Cerebellar cortex (tissue), 1 donor: ENCODE results near the gene SERPINI1.

Experiments
- DNase-seq: peaks from one replicate; pipeline ENCODE4 v3.0.0-alpha.2; 2015; ENCODE audit warnings: low spot score

Gene SERPINI1

DNA sequence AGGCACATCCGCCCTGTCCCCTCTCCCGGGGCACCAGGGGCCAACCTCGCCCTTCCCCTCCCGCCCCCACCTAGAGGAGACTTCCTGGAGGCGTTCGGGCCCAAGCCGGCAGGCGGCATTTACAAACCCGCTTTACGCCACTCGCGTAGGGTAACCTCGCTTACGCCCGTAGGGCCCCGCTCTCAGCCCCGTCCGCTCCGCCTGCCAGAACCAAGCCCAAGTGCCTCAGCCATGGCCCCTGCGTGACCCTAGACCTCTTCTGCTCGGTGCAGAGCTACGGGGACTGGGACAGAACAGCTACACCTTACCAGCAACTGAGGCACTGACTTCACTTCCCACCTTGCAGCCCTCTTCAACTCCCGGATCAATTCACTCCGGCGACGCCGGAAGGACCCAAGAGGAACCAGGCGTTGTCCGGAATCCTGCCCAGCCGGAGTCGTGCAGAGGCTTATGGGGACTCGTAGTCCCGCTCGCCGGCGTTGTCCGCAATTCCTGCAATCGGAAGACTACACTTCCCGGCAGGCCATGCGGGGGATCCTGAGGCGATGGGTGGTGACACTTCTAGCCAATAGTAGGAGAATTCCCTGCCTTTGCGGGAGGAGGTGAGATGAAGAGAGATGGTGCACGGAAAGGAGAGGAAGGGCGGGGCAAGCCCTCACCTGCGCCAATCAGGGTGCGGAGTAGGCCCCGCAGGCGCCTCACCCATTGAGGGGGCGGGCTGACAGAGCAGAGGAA lies 856 bp upstream of the SERPINI1 start, which contains the start of gene PDCD10:
TSS of gene PDCD10 (minus strand) at position 395 of the 735 bp plus-strand sequence. CDS start 14,735 bp downstream, outside the sequence.
- peak; percentile 100 for DNase-seq

GRCh38 chr3:167736264-167736787 lies 805 bp downstream of the SERPINI1 start:
- no peak for DNase-seq

DNA sequence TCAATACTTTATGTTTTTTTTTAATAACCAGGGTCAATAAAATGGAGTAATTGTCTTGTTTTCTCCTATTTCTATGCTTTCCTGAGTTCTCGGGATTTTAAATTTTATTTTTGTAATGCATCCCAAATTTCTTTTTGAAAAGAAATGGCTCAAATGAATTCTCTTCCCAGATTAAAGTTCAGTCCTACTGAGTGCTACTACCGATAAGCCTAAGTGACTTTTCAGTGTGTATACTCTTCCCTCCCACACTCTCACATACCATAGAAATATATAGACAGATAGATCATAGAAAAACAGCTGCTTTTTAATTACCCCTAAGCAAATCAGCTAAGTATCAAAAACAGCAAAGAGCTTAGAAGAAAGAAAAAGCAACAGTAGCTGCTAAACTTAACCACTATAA lies 1.5 kb downstream of the SERPINI1 start:
- DNase-seq = no peak

- DNase-seq = no peak
These were observed 2.5 kb downstream of the SERPINI1 start for GRCh38 chr3:167738037-167738436.

DNA sequence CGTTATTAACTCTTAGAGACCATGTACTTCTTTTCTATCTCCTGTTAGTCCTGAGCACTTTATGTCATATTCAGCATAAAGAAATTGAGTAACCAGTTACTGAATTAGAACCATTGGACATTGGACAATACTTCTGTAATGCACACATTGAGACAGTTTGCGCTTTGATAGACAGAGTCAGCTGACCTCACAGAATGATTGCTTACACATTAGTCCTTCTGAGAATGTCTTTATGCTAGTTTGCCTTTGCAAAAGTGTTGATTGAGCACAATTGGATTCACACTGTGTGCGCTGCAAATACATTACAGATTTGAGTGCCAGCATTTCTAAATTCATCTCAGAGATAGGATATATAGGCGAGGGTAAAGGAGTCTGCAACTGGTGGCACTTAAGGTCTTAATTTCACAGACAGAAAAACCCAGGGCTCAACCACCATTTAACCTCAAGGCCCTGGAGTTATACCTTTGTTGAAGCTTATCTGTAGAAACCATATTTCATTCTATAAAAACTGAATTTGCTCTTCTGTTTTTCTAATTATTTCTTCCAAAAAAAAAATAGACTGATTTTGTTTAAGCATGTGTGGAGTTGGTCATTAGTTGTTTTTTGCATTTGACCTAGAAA lies 3.8 kb downstream of the SERPINI1 start:
- no peak for DNase-seq

DNA sequence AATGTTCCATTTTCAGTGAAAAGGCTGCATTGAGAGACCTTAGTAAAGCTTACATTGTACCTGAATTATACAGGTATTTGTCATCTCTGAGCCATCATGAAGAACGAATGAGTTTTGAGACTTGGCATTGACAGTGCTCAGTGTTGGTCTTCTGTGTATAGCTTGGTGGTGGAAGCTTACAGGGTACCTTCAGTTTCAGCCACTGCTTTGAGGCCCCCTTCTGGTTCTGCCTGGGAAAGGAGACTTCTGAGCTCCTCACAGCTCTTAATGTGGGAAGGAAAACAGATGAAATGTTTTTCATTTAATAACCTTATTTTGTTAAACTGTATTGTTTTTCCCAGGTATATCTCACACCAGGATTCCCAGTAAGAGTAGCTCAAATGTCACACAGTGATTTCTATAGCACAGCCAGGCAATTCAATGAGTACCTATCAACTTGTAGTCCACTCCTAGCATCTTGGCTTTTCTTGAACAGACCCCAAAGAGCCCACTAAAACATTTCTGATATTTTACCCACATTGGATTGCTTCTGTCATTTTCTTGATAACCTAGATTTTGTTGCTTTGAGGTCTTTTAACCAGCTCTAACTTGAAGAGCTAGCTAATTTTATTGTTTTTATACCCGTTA lies 5.6 kb downstream of the SERPINI1 start:
- DNase-seq = peak; percentile 45

GRCh38 chr3:167742338-167742737 lies 6.8 kb downstream of the SERPINI1 start:
- no peak for DNase-seq

- DNase-seq = no peak
These were observed 8.3 kb downstream of the SERPINI1 start for GRCh38 chr3:167743799-167744198.

DNA sequence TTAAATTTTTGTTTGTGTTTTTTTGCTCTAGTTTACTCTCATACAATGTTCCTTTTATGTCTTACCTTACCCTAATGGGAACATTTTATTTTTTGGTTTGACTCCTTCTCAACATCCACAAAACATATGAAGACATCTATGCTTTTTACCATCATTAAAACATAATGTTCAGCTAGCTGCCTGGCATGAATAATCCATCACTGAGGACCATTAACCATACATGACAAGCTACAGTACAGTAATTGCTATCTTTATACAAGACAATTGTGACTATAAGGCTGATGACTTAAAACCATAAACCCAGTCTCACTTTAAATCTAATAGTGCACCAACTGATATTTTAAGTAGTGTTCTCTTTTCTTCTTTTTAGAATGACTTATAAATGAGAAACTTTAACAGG lies 13.7 kb downstream of the SERPINI1 start:
- no peak for DNase-seq

- DNase-seq = no peak
These were observed 14.2 kb downstream of the SERPINI1 start for GRCh38 chr3:167749728-167750127.

DNA sequence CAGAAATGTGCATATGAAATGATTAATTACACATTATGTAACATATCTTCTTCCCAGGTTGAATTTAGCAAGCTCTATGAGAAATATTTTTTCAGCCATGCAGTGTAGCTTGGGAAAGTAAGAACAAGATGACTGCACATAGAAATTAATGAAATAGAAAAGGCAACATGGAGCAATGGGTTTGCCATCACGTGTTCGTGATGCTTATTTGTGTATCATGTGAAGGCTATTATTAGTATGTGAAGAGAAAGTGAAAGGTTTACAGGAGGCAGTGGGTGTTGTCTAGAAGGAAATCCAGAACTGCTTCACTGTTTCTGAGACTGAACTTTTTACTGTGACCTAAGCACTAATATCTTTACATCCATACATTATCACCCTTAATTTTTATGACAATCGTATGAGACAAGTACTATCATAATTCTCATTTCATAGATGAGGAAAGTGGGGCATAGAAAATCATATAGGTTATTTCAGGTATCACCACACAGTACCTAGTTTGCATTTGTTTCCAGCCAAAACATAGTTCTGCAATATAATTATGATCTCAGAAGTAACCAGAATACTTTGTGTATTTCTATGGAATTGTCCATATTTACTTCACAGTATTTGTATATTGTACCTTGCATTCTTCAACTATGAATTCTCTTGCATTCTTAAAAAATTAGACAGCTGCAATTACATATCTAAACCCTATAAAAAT lies 14.9 kb downstream of the SERPINI1 start:
- DNase-seq = no peak

DNA sequence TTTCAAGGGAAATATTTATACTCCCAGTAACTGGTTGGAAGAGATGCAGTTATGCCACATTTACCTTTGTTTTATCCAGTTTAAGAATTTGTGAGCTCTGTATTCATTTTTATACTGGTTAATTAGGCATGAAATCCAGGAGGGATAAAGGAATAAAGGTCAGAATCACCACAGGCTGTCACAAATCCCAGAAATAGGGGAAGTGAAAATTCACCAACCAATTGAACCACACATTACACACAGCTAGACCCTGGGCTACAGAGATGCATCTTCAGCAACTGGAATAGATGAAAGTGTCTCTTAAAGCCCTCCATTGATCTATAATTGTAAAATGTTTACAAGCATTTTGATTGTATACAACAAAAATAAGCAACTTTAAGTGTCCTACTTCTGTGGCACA lies 18.5 kb downstream of the SERPINI1 start:
- no peak for DNase-seq

DNA sequence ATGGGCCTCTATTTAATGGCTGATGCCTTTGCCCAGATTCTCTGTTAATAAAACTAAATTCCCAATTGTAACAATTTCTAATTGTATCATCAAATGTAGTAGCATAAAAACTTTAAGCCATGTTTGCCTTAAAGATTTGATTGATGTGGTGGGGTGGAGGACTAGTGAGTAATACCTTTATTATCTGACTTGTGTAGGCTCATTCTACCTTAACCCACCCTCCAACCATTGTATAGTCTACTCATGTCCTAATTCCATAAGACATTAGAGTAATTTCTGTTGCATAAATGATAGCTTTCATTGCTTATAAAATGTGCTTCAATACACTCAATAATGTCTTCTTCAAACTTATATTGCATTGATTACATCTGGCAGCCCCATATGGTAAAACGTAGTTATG lies 25.8 kb downstream of the SERPINI1 start:
- DNase-seq = no peak

DNA sequence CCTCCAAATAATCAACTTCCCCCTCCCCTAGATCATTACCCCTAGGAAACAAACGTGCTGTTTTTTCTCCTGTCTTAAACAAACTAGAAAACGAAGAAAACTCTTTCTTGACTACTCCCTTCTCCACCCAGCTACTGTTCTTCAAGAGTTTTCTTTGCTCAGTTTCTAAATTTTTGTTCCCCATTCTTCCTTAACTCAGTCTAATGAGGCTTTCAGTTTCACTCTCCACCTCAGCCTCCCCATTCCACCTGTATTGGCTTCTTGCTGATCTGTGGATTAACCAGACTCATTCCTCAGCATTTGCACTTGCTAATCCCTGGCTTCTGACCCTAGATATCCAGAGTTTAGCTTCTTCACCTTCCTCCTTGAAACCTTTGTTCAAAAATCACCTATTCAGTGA lies 26.8 kb downstream of the SERPINI1 start:
- DNase-seq = no peak

GRCh38 chr3:167772992-167773391 lies 37.5 kb downstream of the SERPINI1 start:
- DNase-seq = no peak

- DNase-seq = no peak
These were observed 38.1 kb downstream of the SERPINI1 start for GRCh38 chr3:167773584-167773983.

DNA sequence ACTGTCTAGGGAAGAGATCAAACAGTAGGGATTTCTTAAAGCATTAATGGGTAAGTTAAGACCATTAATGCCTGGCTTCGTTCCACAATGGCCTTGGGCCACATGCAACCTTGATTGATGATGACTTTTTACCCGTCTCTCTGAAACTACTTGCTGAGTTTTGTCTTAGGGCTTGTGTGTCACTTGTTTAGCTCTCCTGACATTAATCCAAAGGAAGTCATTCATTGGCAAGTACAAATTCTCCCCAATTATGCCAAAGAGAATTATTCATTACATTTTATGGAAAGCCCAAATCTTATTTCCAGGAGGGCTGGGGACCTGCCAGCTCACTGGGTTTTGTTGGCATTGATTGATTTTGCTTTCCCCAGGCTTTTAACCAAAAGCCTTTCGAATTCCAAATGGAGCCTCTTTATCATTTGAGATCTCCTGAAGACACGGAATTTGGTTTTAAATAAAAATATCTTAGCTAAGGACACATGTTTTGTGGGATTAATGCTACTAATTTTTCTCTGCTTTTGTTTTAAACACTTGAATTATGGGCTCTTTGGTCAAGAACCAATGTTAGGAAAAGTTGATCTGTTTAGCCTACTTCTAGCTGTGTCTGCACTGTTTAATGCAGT lies 40.7 kb downstream of the SERPINI1 start:
- no peak for DNase-seq

DNA sequence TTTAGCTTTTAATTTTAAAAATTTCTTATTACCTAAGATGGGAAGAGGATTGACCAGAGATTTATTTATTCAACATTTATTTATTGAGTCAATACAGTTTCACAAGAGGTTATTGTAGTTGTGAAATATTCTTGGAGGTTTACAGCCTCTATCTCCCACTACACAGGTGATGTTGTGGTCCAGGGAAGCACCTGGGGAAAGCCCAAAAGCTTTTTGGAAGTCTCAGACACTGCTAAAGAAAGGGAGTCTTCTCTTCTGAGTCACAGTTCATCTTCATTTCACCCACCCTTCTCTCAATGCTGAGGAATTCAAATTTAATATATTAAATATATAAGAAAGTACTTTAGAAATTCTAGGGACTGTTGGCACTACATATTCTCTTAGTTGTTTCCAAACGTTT lies 41.8 kb downstream of the SERPINI1 start:
- DNase-seq = no peak

- DNase-seq = no peak
These were observed 44.8 kb downstream of the SERPINI1 start for GRCh38 chr3:167780214-167780883.

GRCh38 chr3:167783781-167784180 lies 48.3 kb downstream of the SERPINI1 start:
- DNase-seq = peak; percentile 22

DNA sequence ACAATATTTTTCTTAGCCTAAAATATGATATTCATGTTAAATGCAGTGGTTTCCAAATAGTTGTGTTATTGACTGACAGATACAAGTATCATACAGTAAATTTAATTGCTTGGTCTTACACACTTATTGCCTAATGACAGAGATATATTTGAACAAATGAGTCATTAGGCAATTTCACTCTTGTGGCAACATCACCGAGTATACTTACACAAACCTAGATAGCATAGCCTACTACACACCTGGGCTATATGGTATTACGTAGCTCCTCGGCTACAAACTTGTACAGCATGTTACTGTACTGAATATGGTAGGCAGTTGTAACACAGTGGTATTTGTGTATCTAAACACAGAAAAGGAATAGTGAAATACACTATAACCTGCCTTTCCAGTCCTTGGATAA lies 50.3 kb downstream of the SERPINI1 start:
- no peak for DNase-seq
